Activated T-cell treated with anti-CD3 and anti-CD28 coated beads, Interleukin-2, amount 50 U/mL, for 72 hours (primary cell): ENCODE data around the gene TMEM242. TPM values are rescaled to one million over a fixed set of nuclear protein-coding genes. Genes with fewer than 3 reads are reported as not detected.

Experiments used
- ATAC-seq, 2 donors: fragments of 150-1000 bp; cut with Tn5 transposase; replicated peaks in 1 of 2; 2 replicates each; pipeline ENCODE4 v1.10.0; 2021; ENCODE audit warnings: moderate library complexity in 2 of 2, mild to moderate bottlenecking in 1 of 2
- DNase-seq, 2 donors: peaks; one replicate each; pipeline ENCODE4 v3.0.0; 2021 to 2022; ENCODE audit warnings: mixed read lengths in 1 of 2
- H3K27ac Mint-ChIP-seq: one replicate; pipeline ENCODE4 v1.8.0; 2022; ENCODE audit warnings: mild to moderate bottlenecking, moderate library complexity, mixed read lengths
- H3K27me3 Mint-ChIP-seq: one replicate; pipeline ENCODE4 v1.8.0; 2022; ENCODE audit warnings: low read depth, mixed read lengths
- H3K36me3 Mint-ChIP-seq, 2 donors: one replicate each; pipeline ENCODE4 v1.8.0; 2022; ENCODE audit warnings: mixed read lengths in 2 of 2, mild to moderate bottlenecking in 1 of 2; ENCODE audit not compliant: insufficient read depth in 2 of 2
- H3K4me1 Mint-ChIP-seq: one replicate; pipeline ENCODE4 v1.8.0; 2022; ENCODE audit warnings: low read depth, mixed read lengths
- H3K4me3 Mint-ChIP-seq, 2 donors: one replicate each; pipeline ENCODE4 v1.8.0; 2022; ENCODE audit warnings: mild to moderate bottlenecking in 2 of 2, mixed read lengths in 2 of 2, moderate library complexity in 2 of 2
- H3K9me3 Mint-ChIP-seq, 2 donors: one replicate each; pipeline ENCODE4 v1.8.0; 2022; ENCODE audit warnings: mixed read lengths in 2 of 2
- total RNA-seq, 2 donors: library from RNA; stranded (reverse); gene quantifications; one replicate each; pipeline ENCODE4 v1.2.3, GENCODE V29; 2022

Gene TMEM242
- total RNA-seq, 2 donors from 2014 or later, result 13.0 to 15.5 TPM

DNA sequence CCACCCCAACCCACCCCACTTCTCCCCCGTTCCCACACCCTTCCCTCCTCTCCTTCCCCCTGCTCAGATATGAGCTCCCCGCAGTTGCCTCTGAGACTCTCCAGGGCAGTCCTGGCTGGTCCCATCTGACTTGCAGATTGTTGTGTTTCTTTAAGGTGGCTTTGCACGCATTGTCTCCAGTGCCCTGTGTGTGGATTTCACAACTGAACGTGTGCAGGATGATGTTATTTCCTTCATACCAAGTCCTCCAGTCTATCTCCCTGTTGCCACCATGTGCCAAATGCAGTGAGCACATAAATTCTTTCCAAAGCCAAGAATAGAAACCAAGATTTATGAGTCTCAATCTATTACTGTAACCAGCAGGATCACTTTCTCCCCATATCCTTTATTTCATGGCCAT lies 79.1 kb downstream of the TMEM242 start:
- Mint-ChIP-seq H3K36me3 (peaks cover 2 to 4% of the 10 kb centered on the region in 2 donors), H3K4me3 (no peak overlapping the region), H3K9me3 (peaks cover 0 to 6% of the 10 kb centered on the region in 2 donors), H3K27me3 (peaks cover 7% of the 10 kb centered on the region), H3K27ac (no peak overlapping the region), H3K4me1 (peaks cover 7% of the 10 kb centered on the region)
- no peak for DNase-seq
- no peak for ATAC-seq

GRCh38 chr6:157242791-157243190 lies 80.5 kb downstream of the TMEM242 start:
- DNase-seq (no peak), ATAC-seq (no peak)
- no peak overlapping the region for H3K4me3 Mint-ChIP-seq
- H3K36me3 Mint-ChIP-seq, result peaks cover 0 to 3% of the 10 kb centered on the region in 2 donors
- H3K27ac Mint-ChIP-seq, result no peak overlapping the region
- peaks cover 7% of the 10 kb centered on the region for H3K4me1 Mint-ChIP-seq
- H3K27me3 Mint-ChIP-seq, result peaks cover 15% of the 10 kb centered on the region
- H3K9me3 Mint-ChIP-seq, result peaks cover 4% of the 10 kb centered on the region in 2 donors

DNA sequence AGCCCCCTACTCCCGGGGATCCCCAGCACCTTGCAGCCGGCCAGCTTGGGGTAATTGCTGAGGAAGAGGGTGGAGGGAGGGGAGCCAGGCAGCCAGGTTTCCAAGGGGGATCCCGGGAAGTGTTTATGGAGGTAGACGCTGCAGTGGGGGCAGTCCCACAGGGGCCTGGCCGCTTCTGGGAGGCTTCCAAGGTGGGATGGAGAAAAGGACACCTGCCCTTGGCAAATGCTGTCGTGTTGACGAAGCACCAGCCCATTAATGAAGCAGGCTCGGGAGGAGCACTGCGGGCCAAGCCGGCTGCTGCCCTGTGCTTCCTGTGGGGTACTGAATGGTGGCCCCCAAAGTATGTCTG lies 82.4 kb downstream of the TMEM242 start:
- no peak for DNase-seq
- H3K36me3 Mint-ChIP-seq, result peaks cover 0 to 3% of the 10 kb centered on the region in 2 donors
- no peak overlapping the region for H3K27ac Mint-ChIP-seq

DNA sequence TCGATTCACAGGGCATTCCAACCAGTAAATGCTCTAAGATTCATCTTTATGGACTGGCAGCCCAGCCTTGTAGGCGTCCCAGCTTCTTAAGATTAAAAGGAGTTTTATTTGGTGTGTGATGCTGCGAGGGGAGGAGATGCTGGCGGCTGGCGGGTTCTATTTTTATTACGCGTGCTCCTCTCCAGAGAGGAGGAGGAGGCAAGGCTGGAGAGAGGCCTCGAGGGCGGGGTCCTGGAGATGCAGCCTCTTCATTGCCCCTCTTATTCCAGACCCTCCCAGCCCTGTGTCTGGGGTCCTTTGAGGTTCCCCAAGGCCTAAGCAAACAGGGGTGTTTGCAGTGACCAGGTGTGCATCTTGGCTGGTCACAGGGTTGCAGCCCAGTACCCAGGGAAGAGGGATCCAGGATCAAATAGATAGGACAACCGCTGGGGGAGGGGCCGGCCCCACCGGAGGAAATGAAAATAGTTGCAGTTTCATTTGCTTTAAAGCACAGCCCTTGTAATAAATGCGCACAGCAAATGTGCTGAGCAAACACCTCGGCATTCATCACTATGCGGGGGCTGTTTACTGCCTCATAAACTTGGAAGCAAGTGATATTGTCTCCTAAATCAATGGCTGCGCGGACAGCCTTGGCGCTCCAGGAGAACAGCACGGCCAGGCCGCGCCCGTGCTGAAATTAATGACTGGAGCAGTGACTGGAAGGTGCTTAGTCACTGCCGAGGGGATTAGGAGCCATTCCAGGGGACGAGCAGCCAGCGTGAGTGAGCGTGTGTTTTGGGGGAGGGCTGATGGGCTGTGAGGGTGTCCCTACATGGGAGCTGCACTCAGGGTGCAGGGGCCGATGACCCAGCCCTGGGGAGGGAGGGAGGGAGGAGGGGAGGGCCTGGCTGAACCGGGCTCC lies 83.0 kb downstream of the TMEM242 start:
- Mint-ChIP-seq H3K27me3 (peaks cover 31% of the 10 kb centered on the region), H3K9me3 (peaks cover 4% of the 10 kb centered on the region in 2 donors), H3K27ac (no peak overlapping the region), H3K4me3 (no peak overlapping the region), H3K4me1 (peaks cover 12% of the 10 kb centered on the region), H3K36me3 (peaks cover 2 to 3% of the 10 kb centered on the region in 2 donors)
- DNase-seq (no peak), ATAC-seq (no peak)

More for the DNA sequence above, 82.4 kb downstream of the TMEM242 start:
- no peak overlapping the region for H3K4me3 Mint-ChIP-seq
- peaks cover 25% of the 10 kb centered on the region for H3K27me3 Mint-ChIP-seq
- ATAC-seq, result no peak
- H3K4me1 Mint-ChIP-seq, result peaks cover 7% of the 10 kb centered on the region
- peaks cover 4% of the 10 kb centered on the region in 2 donors for H3K9me3 Mint-ChIP-seq

DNA sequence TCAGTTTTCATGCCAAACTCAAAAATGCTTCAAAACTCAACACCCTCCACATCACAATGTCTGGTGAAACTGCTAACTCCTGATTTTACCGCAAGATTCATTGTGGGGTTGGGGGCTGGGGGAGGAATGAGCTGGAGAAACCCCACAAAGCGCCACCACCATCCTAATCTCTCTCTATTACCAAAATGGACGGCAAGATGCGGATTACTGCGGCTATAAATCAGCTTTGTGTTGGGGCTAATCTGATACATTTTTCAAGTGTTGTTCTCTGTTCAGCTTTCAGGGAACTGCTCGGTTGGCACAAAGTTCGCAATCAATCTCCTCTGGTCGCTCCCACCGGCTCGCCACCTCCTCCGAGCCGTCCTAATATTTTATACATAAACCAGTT lies 83.7 kb downstream of the TMEM242 start:
- Mint-ChIP-seq H3K4me1 (peaks cover 14% of the 10 kb centered on the region), H3K4me3 (no peak overlapping the region), H3K27ac (no peak overlapping the region), H3K9me3 (peaks cover 4% of the 10 kb centered on the region in 2 donors), H3K36me3 (peaks cover 2 to 3% of the 10 kb centered on the region in 2 donors), H3K27me3 (peaks cover 37% of the 10 kb centered on the region)
- no peak for DNase-seq
- no peak for ATAC-seq

Other genes with a start within 250 kb of the TMEM242 start
- gene ZDHHC14, start 57.7 kb upstream of the TMEM242 start, total RNA-seq, result 10 to 100 TPM; 10.3 to 15.4 TPM